Endothelial cell of umbilical vein (primary cell): Measurements from ENCODE around the gene NTRK1. TPM values are rescaled to one million over a fixed set of nuclear protein-coding genes. Genes with fewer than 3 reads are reported as not detected.

ENCODE experiments used
- BruUV-seq: library from RNA; stranded (reverse); fragments of 400-500 nt; replicated peaks from 2 replicates; lab custom pipeline; 2021; lab: Mats Ljungman, UMichigan
- CTCF ChIA-PET: fragments of 300-600, 350-600 bp; sonication (Branson Sonifier 250); formaldehyde crosslinking; loops from one replicate; lab custom pipeline; 2021; ENCODE audit warnings: antibody characterized with exemption, inconsistent platforms; lab: Charles Lee
- POLR2A ChIA-PET: fragments of 300-600, 350-600 bp; sonication (Branson Sonifier 250); formaldehyde crosslinking; loops from one replicate; lab custom pipeline; 2021; ENCODE audit warnings: antibody characterized with exemption, inconsistent platforms; lab: Charles Lee
- DNase-seq: peaks from one replicate; pipeline ENCODE4 v3.0.0-alpha.2; 2011; ENCODE audit warnings: low read depth, low spot score
- FAIRE-seq: peaks from 2 replicates; lab custom pipeline; 2011; peaks lifted over from hg19 to GRCh38; lab: Jason Lieb, UNC
- H2AFZ ChIP-seq: 2 replicates; pipeline ENCODE4 v1.6.0; 2012; ENCODE audit warnings: low read depth, low read length, control low read depth, inconsistent platforms
- H3K27ac ChIP-seq: 2 replicates; pipeline ENCODE4 v1.5.1; 2011; ENCODE audit warnings: low read depth, mild to moderate bottlenecking, control low read depth, low read length, moderate library complexity; ENCODE audit not compliant: insufficient read depth
- H3K27me3 ChIP-seq, 2 experiments: 2 replicates each; pipeline versions ENCODE4 v1.6.0 to v1.6.1; 2011; ENCODE audit warnings: low read length in 2 of 2, mixed read lengths in 1 of 2; ENCODE audit not compliant: control insufficient read depth in 2 of 2, insufficient read depth in 2 of 2
- H3K36me3 ChIP-seq, 2 experiments: 2 replicates in 1 of 2; 3 replicates in 1 of 2; pipeline ENCODE4 v1.5.1; 2011; ENCODE audit warnings: low read length in 2 of 2, mild to moderate bottlenecking in 1 of 2, moderate library complexity in 1 of 2; ENCODE audit not compliant: control insufficient read depth in 2 of 2, insufficient read depth in 2 of 2; ENCODE audit errors: extremely low read depth in 1 of 2
- H3K4me1 ChIP-seq: 3 replicates; pipeline ENCODE4 v1.5.1; 2011; ENCODE audit warnings: mild to moderate bottlenecking, low read length; ENCODE audit not compliant: control insufficient read depth, insufficient read depth; ENCODE audit errors: extremely low read depth
- H3K4me2 ChIP-seq: 2 replicates; pipeline ENCODE4 v1.6.1; 2011; ENCODE audit warnings: low read length, control low read depth, mixed read lengths; ENCODE audit not compliant: insufficient read depth
- H3K4me3 ChIP-seq, 3 experiments: fragments of 200-600 bp in 1 of 3; sonication (generic), shearing (Covaris generic) in 1 of 3; replicated peaks in 1 of 3; 2 replicates each; pipeline ENCODE4 v1.5.1; 2011 to 2016; ENCODE audit warnings: control low read depth in 3 of 3, low read length in 3 of 3, mild to moderate bottlenecking in 2 of 3, inconsistent platforms in 1 of 3, low read depth in 1 of 3, moderate library complexity in 1 of 3; ENCODE audit not compliant: insufficient read depth in 1 of 3
- H3K79me2 ChIP-seq: 2 replicates; pipeline ENCODE4 v1.6.0; 2012; ENCODE audit warnings: low read length, inconsistent platforms; ENCODE audit not compliant: control insufficient read depth, insufficient read depth
- H3K9ac ChIP-seq: replicated peaks from 2 replicates; pipeline ENCODE3; 2011; ENCODE audit warnings: low read length, control low read depth; ENCODE audit not compliant: insufficient read depth; ENCODE audit errors: extremely low read depth
- H3K9me1 ChIP-seq: replicated peaks from 3 replicates; pipeline ENCODE4 v1.6.0; 2011; ENCODE audit warnings: mild to moderate bottlenecking, low read length; ENCODE audit not compliant: control insufficient read depth, insufficient read depth; ENCODE audit errors: extremely low read depth
- H3K9me3 ChIP-seq: replicated peaks from 2 replicates; pipeline ENCODE4 v1.5.1; 2012; ENCODE audit warnings: low read length, inconsistent platforms; ENCODE audit not compliant: control insufficient read depth, insufficient read depth
- H4K20me1 ChIP-seq: replicated peaks from 2 replicates; pipeline ENCODE3; 2011; ENCODE audit warnings: mild to moderate bottlenecking, low read length; ENCODE audit not compliant: control insufficient read depth, insufficient read depth; ENCODE audit errors: extremely low read depth
- CTCF ChIP-seq, 2 donors: IDR thresholded peaks; 1 replicate in 1 of 2; 2 replicates in 1 of 2; pipeline ENCODE4 v1.5.1; 2011; ENCODE audit warnings: low read length in 2 of 2, mild to moderate bottlenecking in 2 of 2, moderate library complexity in 2 of 2, control low read depth in 1 of 2, inconsistent platforms in 1 of 2, low read depth in 1 of 2; ENCODE audit not compliant: insufficient read depth in 1 of 2; ENCODE audit errors: extremely low read depth in 1 of 2
- EZH2 ChIP-seq: IDR thresholded peaks from 2 replicates; pipeline ENCODE4 v1.6.1; 2012; ENCODE audit warnings: borderline replicate concordance, low read depth, mild to moderate bottlenecking, moderate library complexity, low read length, inconsistent platforms; ENCODE audit not compliant: severe bottlenecking
- FOS ChIP-seq: IDR thresholded peaks from 2 replicates; pipeline ENCODE4 v1.6.1; 2011; ENCODE audit warnings: mild to moderate bottlenecking, low read length, moderate library complexity, borderline replicate concordance; ENCODE audit not compliant: insufficient read depth
- GATA2 ChIP-seq: IDR thresholded peaks from 2 replicates; pipeline ENCODE4 v1.7.0; 2011; ENCODE audit warnings: low read depth, mild to moderate bottlenecking, moderate library complexity, mixed read lengths, low read length; ENCODE audit not compliant: insufficient read length, insufficient read depth
- JUN ChIP-seq: IDR thresholded peaks from 2 replicates; pipeline ENCODE4 v1.6.1; 2011; ENCODE audit warnings: borderline replicate concordance, low read depth; ENCODE audit not compliant: insufficient read length, insufficient read depth
- MAX ChIP-seq: IDR thresholded peaks from 2 replicates; pipeline ENCODE4 v1.6.1; 2011; ENCODE audit not compliant: insufficient read depth, insufficient read length
- MYC ChIP-seq: IDR thresholded peaks from one replicate; pipeline ENCODE4 v1.6.1; 2011; ENCODE audit warnings: mild to moderate bottlenecking, low read depth, low read length
- POLR2A ChIP-seq: IDR thresholded peaks from 2 replicates; pipeline ENCODE4 v1.6.1; 2012; ENCODE audit warnings: low read depth, mild to moderate bottlenecking, control low read depth, low read length
- POLR2AphosphoS5 ChIP-seq: IDR thresholded peaks from 2 replicates; pipeline ENCODE4 v1.6.1; 2012; ENCODE audit warnings: low read depth, mild to moderate bottlenecking, control low read depth, low read length, moderate library complexity; ENCODE audit not compliant: insufficient read depth
- dilution Hi-C: fragments of 300-500 bp; cut with MboI; formaldehyde crosslinking; loops from one replicate; pipeline ENCODE4 v1.15.0; 2019; ENCODE audit warnings: low sequenced_read_pairs; ENCODE audit not compliant: extremely low pct_ligation_motif_present
- intact Hi-C: fragments of 100-400 bp; cut with micrococcal nuclease; formaldehyde crosslinking; loops from one replicate; pipeline ENCODE4 v1.10.0; 2022
- polyA plus RNA-seq, 4 experiments: library from polyadenylated mRNA; depleted of rRNA in 3 of 4; stranded (reverse) in 3 of 4; unstranded in 1 of 4; fragments of >200 nt; gene quantifications; 2 replicates each; pipeline versions ENCODE4 v1.2.1 to v1.2.3, GENCODE V29; 2011 to 2012; ENCODE audit warnings: missing spikeins in 1 of 4
- total RNA-seq: library from RNA; stranded (reverse); gene quantifications from 2 replicates; pipeline ENCODE4 v1.2.3, GENCODE V29; 2021

The NTRK1 gene
- total and polyA plus RNA-seq, 2 donors (not counting 3 experiments of a cell fraction or from before 2014, with no cell fraction given), result 0.07 TPM; not detected in 1

- BruUV-seq, result no TSS peak
- POLR2A ChIA-PET, result no interaction called here
Observed at GRCh38 chr1:156863631-156864030, 3.0 kb downstream of the NTRK1 start.

More at GRCh38 chr1:156863631-156864030, 3.0 kb downstream of the NTRK1 start:
- DNase-seq (no peak), FAIRE-seq (no peak)
- Histone ChIP-seq H2AFZ (no peak overlapping the region), H3K4me3 (no peak overlapping the region), H3K27ac (no peak overlapping the region), H3K9me1 (no peaks in the 10 kb centered on the region), H3K4me2 (no peak overlapping the region), H4K20me1 (no peaks in the 10 kb centered on the region), H3K79me2 (no peaks in the 10 kb centered on the region), H3K9me3 (no peaks in the 10 kb centered on the region), H3K9ac (no peak overlapping the region), H3K36me3 (no peaks in the 10 kb centered on the region), H3K27me3 (peaks cover 21 to 23% of the 10 kb centered on the region in 2 experiments), H3K4me1 (peaks cover 20% of the 10 kb centered on the region)
- CTCF ChIA-PET, result interaction anchor here (0.6 to 10.5 kb wide), 6 partner anchors 26 to 174 kb away, joined by 3 to 336 read pairs (median 5); partner anchors contain the start of genes ISG20L2 and METTL25B
- dilution Hi-C loops, result no loop called here
- intact Hi-C loops, result no loop called here
- no peak for TF ChIP-seq FOS
- no peak for TF ChIP-seq EZH2
- no peak for TF ChIP-seq POLR2A
- no peak for TF ChIP-seq MYC
- TF ChIP-seq GATA2, result no peak
- no peak for TF ChIP-seq POLR2AphosphoS5
- TF ChIP-seq JUN, result no peak
- TF ChIP-seq CTCF (IDR thresholded peaks at IDR 0.05; ENCODE audit: extremely low read depth in 1 of 2, insufficient read depth in 1 of 2, low read depth in 1 of 2, low read length in 2 of 2), result no peak
- TF ChIP-seq MAX, result no peak
